Central memory CD8-positive, alpha-beta T cell (primary cell): ENCODE results near the gene TRNP1.

ENCODE experiments used
- ATAC-seq: fragments of 150-1000 bp; cut with Tn5 transposase; replicated peaks from 2 replicates; pipeline ENCODE4 v1.10.0; 2022; ENCODE audit warnings: mild to moderate bottlenecking, moderate FRiP score, moderate number of reproducible peaks; ENCODE audit not compliant: poor library complexity, severe bottlenecking; ENCODE audit errors: extremely low read depth
- DNase-seq, 2 donors: peaks; one replicate each; pipeline ENCODE4 v3.0.0; 2021; ENCODE audit warnings: low spot score in 2 of 2
- H3K27ac Mint-ChIP-seq: one replicate; pipeline ENCODE4 v1.8.0; 2022; ENCODE audit warnings: low read depth, mild to moderate bottlenecking, moderate library complexity, mixed read lengths
- H3K27me3 Mint-ChIP-seq: one replicate; pipeline ENCODE4 v1.8.0; 2022; ENCODE audit warnings: mixed read lengths
- H3K36me3 Mint-ChIP-seq: one replicate; pipeline ENCODE4 v1.8.0; 2022; ENCODE audit warnings: mild to moderate bottlenecking, moderate library complexity, mixed read lengths; ENCODE audit not compliant: insufficient read depth
- H3K4me1 Mint-ChIP-seq: one replicate; pipeline ENCODE4 v1.8.0; 2022; ENCODE audit warnings: mixed read lengths
- H3K4me3 Mint-ChIP-seq: one replicate; pipeline ENCODE4 v1.8.0; 2022; ENCODE audit warnings: mild to moderate bottlenecking, moderate library complexity, mixed read lengths
- H3K9me3 Mint-ChIP-seq: one replicate; pipeline ENCODE4 v1.8.0; 2022; ENCODE audit warnings: mixed read lengths

TRNP1 gene

GRCh38 chr1:27007909-27008582, 14.6 kb downstream of the TRNP1 start:
- no peaks in the 10 kb centered on the region for H3K36me3 Mint-ChIP-seq
- peaks cover 5% of the 10 kb centered on the region for H3K4me1 Mint-ChIP-seq
- ATAC-seq (no peak), DNase-seq (no peak)
- no peaks in the 10 kb centered on the region for H3K9me3 Mint-ChIP-seq
- H3K27me3 Mint-ChIP-seq: peaks cover 30% of the 10 kb centered on the region
- H3K4me3 Mint-ChIP-seq: no peak overlapping the region
- H3K27ac Mint-ChIP-seq: no peak overlapping the region

- no peak overlapping the region for H3K27ac Mint-ChIP-seq
- H3K27me3 Mint-ChIP-seq: peaks cover 32% of the 10 kb centered on the region
- no peaks in the 10 kb centered on the region for H3K9me3 Mint-ChIP-seq
- DNase-seq: no peak
- H3K4me3 Mint-ChIP-seq: no peak overlapping the region
- ATAC-seq: no peak
- peaks cover 5% of the 10 kb centered on the region for H3K4me1 Mint-ChIP-seq
- H3K36me3 Mint-ChIP-seq: no peaks in the 10 kb centered on the region
Measured at GRCh38 chr1:27009601-27010197, 16.2 kb downstream of the TRNP1 start.

- DNase-seq (no peak), ATAC-seq (no peak)
- peaks cover 5% of the 10 kb centered on the region for H3K4me1 Mint-ChIP-seq
- no peaks in the 10 kb centered on the region for H3K36me3 Mint-ChIP-seq
- no peak overlapping the region for H3K4me3 Mint-ChIP-seq
- no peak overlapping the region for H3K27ac Mint-ChIP-seq
- H3K9me3 Mint-ChIP-seq: no peaks in the 10 kb centered on the region
- H3K27me3 Mint-ChIP-seq: peaks cover 32% of the 10 kb centered on the region
Measured at GRCh38 chr1:27010226-27010994, 16.9 kb downstream of the TRNP1 start.

DNA sequence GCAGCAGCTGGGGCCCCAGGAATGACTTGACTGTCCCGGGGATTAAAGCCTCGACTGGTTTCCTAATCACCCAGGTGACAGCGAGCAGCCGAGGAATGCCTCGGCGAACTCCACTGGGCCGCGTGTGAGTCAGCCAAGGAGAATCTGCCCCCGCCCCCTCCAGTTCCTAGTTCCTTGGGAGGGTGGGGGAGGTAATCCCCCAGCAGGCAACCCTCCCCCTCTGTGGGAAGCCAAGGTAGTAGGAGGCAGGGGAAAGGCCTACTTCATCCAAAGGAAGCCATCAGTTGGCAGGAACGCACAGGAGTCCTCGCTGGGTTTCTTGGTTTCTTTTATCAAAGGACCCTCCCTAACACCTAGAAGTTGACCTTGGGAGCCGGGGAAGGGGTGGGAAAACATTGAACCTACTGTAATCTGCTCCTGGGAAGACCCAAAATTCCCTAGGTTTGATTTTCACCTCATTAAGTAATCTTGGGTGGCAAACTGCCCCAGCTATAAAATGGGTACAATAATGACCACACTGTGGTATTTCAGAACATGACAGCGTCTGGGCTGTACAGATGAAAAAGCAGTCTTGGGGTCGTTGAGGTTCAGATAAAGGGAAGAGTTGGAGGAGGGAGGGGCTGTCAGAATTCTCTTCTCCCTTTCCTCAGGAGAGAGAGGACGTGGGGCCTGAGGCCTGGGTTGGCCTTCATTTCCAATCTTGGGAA, 17.7 kb downstream of the TRNP1 start:
- Mint-ChIP-seq H3K36me3 (no peaks in the 10 kb centered on the region), H3K27me3 (peaks cover 32% of the 10 kb centered on the region), H3K4me3 (peak overlapping the region; percentile 32), H3K9me3 (no peaks in the 10 kb centered on the region), H3K4me1 (peaks cover 5% of the 10 kb centered on the region), H3K27ac (no peak overlapping the region)
- ATAC-seq (no peak), DNase-seq (no peak)

DNA sequence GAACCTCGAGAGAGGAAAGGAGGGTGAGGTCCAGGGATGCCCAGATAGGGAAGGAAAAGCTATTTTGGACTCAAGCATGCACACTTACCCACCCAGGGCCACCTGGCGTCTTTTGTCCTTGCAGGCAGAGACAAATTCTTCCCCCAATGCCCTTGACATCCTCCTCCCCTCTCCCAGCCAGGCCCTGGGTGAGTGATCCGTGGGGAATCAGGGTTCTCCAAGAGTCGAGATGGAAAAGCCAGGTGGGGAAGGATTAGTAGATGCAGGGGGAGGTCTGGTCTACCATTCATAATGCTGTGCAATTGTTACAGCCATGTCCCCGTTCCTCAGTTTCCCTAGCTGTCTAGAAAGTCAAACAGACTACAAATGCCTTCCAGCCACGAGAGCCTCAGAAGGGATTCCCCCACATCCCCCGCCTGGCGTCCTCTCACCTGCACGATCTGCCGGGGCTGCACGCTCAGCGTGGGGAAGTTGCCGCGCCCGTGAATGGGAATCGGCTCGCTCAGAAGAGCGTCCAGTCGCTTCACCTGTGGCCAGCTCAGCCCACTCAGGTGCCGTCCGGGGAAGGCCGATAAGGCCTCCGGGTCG, 18.6 kb downstream of the TRNP1 start:
- Mint-ChIP-seq H3K27me3 (peaks cover 32% of the 10 kb centered on the region), H3K36me3 (no peaks in the 10 kb centered on the region), H3K27ac (no peak overlapping the region), H3K9me3 (no peaks in the 10 kb centered on the region), H3K4me3 (no peak overlapping the region), H3K4me1 (peaks cover 5% of the 10 kb centered on the region)
- ATAC-seq (no peak), DNase-seq (no peak)

DNA sequence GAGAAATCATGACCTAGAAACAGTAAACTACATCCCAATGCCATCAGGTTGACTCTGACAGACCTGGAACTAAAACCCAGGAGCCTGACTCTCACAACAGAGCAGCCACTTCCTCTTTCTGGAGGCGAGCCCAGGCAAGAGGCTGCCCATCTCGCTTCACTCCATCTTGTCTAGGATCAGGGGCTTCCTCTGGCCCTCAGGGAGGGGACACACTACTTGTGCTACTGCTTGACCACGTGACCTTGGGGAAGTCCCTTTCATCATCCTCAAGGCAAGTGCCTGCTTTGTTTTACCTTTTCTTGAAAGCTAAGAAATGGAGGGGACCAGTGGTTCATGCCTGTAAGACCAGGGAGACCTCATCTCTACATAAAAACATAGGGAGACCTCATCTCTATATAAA, 21.8 kb downstream of the TRNP1 start:
- H3K4me1 Mint-ChIP-seq: peaks cover 5% of the 10 kb centered on the region
- no peak overlapping the region for H3K27ac Mint-ChIP-seq
- peaks cover 24% of the 10 kb centered on the region for H3K27me3 Mint-ChIP-seq
- ATAC-seq: no peak
- no peak for DNase-seq
- no peaks in the 10 kb centered on the region for H3K9me3 Mint-ChIP-seq
- H3K4me3 Mint-ChIP-seq: no peak overlapping the region
- H3K36me3 Mint-ChIP-seq: no peaks in the 10 kb centered on the region

- Mint-ChIP-seq H3K4me3 (no peak overlapping the region), H3K27me3 (peaks cover 19% of the 10 kb centered on the region), H3K4me1 (peaks cover 5% of the 10 kb centered on the region), H3K9me3 (no peaks in the 10 kb centered on the region), H3K36me3 (no peaks in the 10 kb centered on the region), H3K27ac (no peak overlapping the region)
- no peak for DNase-seq
- no peak for ATAC-seq
Measured at GRCh38 chr1:27016376-27016775, 22.9 kb downstream of the TRNP1 start.

DNA sequence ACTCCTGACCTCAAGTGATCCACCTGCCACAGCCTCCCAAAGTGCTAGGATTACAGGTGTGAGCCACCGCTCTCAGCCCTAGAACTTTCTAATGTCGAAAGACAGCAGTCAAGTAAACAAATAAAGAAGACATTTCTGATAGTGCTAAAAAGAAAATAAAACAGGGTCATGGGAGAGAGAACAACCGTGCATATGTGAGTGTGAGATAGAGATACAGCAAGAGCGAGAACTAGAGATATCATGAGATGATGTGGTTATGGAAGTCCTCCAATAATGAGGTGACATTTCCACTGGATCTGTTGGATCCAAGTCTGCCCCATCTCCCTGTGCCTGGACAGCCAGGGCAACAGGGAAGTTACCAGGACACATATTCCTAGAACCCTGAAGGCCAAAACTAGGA, 23.7 kb downstream of the TRNP1 start:
- Mint-ChIP-seq H3K36me3 (no peaks in the 10 kb centered on the region), H3K4me3 (no peak overlapping the region), H3K9me3 (no peaks in the 10 kb centered on the region), H3K4me1 (peaks cover 5% of the 10 kb centered on the region), H3K27me3 (peaks cover 18% of the 10 kb centered on the region), H3K27ac (no peak overlapping the region)
- ATAC-seq (no peak), DNase-seq (no peak)

GRCh38 chr1:27018316-27018715, 24.8 kb downstream of the TRNP1 start:
- Mint-ChIP-seq H3K36me3 (no peaks in the 10 kb centered on the region), H3K9me3 (no peaks in the 10 kb centered on the region), H3K4me1 (no peaks in the 10 kb centered on the region), H3K27me3 (peaks cover 18% of the 10 kb centered on the region), H3K4me3 (no peak overlapping the region), H3K27ac (no peak overlapping the region)
- DNase-seq (no peak), ATAC-seq (no peak)

GRCh38 chr1:27021354-27022031, 28.0 kb downstream of the TRNP1 start:
- no peaks in the 10 kb centered on the region for H3K36me3 Mint-ChIP-seq
- H3K4me3 Mint-ChIP-seq: no peak overlapping the region
- DNase-seq: no peak
- H3K4me1 Mint-ChIP-seq: no peaks in the 10 kb centered on the region
- ATAC-seq: no peak
- H3K9me3 Mint-ChIP-seq: no peaks in the 10 kb centered on the region
- peaks cover 22% of the 10 kb centered on the region for H3K27me3 Mint-ChIP-seq
- H3K27ac Mint-ChIP-seq: no peak overlapping the region

DNA sequence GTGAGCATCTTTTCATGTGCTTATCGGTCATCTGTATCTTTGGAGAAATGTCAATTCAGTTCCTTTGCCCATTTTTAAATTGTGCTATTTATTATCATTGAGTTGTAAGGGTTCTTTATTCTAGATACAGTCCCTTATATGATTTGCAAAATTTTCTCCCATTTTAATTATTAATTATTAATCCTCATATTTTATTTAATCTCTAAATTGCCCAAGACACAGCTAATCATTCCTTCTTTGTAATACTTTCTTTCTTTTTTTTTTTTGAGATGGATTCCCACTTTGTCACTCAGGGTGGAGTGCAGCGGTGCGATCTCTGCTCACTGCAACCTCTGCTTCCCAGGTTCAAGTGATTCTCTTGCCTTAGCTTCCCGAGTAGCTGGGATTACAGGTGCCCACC, 32.2 kb downstream of the TRNP1 start:
- ATAC-seq (no peak), DNase-seq (no peak)
- Mint-ChIP-seq H3K9me3 (no peaks in the 10 kb centered on the region), H3K4me1 (no peaks in the 10 kb centered on the region), H3K27me3 (peaks cover 37% of the 10 kb centered on the region), H3K27ac (no peak overlapping the region), H3K4me3 (no peak overlapping the region), H3K36me3 (peaks cover 3% of the 10 kb centered on the region)
